HG02840 (cell line): ENCODE data around the gene YBEY.
"Not testable (repeated sequence)": the region's sequence is repeated elsewhere in the genome, so short reads cannot be mapped to it uniquely, and the experiment has no call there.

Experiments used
- ATAC-seq: cut with Tn5 transposase; IDR thresholded peaks from one replicate; pipeline ENCODE4 v1.9.1; 2021; ENCODE audit warnings: mild to moderate bottlenecking, moderate library complexity, moderate number of reproducible peaks; ENCODE audit not compliant: unreplicated experiment, low FRiP score

YBEY gene

DNA sequence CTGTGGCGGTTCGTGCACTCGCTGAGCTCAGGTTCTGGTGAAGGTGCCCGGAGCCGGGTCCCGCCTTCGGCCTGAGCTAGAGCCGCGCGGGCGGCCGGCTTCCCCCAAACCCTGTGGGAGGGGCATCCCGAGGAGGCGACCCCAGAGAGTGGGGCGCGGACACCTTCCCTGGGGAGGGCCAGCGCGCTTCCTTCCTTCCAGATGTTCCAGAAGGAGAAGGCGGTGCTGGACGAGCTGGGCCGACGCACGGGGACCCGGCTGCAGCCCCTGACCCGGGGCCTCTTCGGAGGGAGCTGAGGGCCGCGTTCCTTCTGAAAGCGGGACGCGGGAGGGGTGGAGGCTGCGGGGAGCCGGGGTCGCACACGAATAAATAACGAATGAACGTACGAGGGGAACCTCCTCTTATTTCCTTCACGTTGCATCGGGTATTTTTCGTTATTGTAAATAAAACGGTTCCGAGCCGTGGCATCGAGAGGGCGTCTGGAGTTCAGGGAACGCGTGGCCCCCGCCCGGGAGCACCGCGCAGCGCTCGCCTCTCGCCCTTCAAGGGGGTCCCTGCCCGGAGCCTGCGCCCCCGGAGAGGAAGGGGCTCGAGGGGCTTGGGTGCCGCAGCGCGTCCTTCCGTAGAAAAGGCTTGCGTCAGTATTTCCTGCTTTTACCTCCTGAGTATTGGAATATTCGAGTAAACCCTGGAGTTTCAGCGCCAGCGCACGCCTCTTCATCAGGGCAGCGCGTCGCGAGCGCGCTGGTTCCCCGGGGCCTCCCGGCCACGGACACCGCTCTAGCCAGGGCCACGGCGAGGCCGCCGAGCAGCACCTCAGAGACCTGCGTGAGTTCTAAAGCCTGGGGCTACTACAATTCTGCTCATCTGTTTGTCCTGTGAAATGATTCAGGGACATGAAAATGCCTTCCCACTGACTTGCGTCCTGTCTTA lies 11.5 kb downstream of the YBEY start:
- no peak for ATAC-seq

DNA sequence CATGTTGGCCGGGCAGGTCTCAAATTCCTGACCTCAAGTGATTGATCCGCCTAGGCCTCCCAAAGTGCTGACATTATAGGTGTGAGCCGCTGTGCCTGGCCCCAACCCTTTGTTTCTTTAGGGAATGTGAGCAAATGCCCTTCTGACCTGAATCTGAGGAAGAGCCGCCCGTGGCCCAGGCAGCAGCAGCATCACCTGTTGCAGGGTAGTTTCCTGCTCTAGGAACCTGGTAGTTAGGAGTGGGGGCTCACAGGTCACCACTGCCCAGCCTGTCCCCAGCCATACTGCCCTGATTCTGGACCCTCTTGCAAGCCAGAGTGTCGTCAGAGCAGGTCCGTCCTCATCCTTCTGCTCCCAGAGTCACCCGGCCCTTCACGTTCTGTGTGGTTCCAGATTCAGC lies 13.0 kb downstream of the YBEY start:
- no peak for ATAC-seq

DNA sequence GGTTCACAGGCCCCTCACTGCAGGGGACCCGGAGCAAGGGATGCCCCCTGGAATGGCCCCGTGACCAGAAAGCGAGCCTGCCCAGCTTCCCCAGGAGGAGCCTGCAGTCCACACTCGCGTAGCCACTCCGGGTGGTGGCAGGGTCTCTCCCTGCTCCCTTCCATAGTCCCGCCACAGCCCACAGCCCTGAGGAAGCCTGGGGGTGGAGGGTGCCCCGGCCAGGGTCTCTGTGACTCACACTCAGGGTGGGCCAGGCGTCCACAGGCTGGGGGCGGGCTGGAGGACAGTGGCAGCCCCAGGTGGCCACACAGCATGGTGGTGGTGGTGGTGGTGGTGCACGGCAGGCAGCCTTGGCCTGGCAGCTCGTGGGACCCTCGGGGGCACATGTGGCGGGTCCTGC lies 15.6 kb downstream of the YBEY start:
- no peak for ATAC-seq

DNA sequence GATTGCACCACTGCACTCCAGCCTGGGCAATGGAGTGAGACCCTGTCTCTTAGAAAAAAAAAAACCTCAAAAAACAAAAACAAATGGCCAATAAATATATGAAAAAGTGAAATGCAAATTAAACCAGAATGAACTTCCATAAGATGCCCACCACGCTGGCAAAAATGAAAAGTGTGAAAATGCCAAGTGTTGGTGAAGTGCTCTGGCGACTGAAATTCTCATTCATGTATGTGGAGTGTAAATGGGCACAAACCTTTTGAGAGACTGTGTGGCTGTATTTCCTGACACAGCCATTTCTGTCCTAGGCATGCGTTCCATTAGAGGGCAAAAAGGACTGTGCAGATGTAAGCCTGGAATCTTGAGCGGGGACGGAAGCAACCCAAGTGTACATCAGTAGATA lies 18.3 kb downstream of the YBEY start:
- ATAC-seq: no peak

DNA sequence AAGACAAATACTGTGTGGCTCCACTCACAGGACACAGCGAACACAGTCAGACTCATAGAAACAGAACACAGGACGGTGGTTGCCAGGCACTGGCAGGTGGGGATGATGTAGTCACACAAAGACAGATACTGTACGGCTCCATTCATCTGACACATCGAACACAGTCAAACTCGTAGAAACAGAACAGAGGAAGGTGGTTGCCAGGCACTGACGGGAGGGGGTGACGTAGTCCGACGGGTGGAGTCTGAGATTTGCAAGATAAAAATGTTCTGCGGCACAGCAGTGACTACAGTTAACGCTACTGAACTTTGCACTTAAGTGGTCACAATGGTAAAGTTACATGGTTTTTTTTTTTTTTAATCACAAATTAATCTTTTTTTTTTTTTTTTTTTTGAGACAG lies 18.8 kb downstream of the YBEY start:
- ATAC-seq: no peak

DNA sequence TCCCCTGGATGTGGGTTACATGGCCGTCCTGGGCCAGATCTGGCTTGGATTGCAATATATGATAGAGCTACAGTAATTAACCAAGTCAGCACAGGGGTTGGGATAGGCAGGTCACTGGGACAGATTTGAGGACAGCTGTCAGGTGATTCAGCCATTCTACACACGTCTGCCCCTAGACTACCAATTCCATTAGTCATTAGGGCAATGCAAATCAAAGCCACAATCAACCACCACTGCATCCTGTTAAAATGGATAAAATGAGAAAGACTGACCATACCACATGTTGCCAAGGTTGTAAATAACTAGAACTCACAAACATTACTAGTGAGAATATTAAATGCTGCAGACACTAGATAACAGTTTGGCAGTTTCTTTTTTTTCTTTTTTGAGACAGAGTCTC lies 21.5 kb downstream of the YBEY start:
- ATAC-seq: no peak

DNA sequence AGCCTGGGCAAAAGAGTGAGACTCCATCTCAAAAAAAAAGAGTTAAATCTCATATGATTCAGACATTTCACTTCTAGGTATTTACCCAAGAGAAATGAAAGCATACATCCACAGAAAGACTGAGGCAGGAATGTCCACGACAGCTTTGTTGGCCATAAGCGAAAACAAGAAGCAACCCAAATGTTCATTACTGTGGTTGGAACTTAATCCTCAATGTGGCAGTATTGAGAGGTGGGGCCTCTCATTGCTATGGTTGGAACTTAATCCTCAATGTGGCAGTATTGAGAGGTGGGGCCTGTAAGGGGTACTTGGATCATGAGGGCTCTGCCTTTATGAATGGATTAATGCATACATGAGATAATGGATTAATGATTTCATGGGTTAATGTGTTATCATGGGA lies 22.3 kb downstream of the YBEY start:
- ATAC-seq: no peak

DNA sequence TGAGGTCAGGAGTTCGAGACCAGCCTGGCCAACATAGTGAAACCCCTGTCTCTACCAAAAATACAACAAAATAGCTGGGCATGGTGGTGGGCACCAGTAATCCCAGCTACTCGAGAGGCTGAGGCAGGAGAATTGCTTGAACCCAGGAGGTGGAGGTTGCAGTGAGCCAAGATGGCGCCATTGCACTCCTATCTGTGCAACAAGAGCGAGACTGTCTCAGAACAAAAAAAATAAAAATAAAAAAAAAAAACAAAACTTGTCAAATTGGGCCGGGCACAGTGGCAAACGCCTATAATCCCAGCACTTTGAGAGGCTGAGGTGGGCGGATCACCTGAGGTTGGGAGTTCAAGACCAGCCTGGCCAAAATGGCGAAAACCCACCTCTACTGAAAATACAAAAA lies 24.1 kb downstream of the YBEY start:
- ATAC-seq: not testable (repeated sequence)

DNA sequence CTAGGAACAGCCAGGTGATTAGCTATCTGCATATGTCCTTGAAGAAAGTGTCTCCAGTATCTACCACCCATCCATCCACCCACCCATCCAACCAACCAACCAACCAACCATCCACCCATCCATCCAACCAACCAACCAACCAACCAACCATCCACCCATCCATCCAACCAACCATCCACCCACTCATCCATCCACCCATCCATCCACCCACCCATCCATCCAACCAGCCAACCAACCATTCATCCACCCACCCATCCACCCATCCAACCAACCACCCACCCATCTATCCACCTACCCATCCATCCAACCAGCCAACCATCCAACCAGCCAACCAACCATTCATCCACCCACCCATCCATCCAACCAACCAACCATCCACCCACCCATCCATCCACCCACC lies 25.4 kb downstream of the YBEY start:
- ATAC-seq: no peak

DNA sequence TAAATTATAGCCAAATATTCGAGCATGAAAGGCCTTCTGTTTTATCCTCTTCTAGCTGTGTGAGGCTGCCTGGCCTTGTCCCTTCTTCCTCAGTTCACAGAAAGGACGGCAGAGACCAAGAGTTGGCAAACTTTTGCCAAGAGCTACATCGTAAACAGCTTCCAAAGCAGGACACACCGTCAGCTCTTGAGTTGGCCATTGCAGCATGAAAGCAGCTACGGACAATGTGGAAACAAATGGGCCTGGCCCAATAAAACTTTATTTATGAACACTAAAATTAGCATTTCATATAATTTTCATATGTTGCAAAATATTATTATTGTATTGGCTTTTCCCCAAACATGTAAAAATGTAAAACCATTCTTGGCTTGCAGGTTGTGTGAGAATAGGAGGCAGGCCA lies 26.8 kb downstream of the YBEY start:
- ATAC-seq: no peak

DNA sequence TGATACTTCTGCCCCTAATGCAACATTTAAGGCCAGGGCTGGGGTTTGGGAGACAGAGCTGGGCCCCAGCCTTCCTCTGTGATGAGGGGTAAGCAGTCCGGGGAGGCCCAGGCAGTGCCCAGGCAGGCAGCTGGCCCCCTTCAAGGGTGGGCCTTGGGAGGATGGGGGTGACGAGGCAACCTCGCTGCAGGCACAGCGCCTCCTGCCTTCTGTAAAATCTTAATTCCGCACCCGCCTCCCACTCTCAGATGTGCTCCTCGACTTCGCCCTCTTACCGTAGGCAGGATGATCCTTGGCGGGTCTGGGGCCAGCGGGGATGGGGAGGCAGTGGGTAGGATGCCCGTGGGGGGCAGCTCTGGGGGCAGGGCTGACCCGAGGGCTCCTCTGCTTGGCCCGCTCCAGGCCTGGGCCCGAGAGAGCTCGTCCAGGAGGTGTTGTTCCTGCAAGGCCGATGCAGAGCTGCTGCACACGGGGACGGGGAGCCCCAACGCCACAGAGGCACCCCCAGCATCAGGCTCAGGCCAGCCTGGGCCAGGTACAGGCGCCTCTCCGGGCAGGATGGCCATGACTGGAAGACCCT lies 28.4 kb downstream of the YBEY start:
- no peak for ATAC-seq

DNA sequence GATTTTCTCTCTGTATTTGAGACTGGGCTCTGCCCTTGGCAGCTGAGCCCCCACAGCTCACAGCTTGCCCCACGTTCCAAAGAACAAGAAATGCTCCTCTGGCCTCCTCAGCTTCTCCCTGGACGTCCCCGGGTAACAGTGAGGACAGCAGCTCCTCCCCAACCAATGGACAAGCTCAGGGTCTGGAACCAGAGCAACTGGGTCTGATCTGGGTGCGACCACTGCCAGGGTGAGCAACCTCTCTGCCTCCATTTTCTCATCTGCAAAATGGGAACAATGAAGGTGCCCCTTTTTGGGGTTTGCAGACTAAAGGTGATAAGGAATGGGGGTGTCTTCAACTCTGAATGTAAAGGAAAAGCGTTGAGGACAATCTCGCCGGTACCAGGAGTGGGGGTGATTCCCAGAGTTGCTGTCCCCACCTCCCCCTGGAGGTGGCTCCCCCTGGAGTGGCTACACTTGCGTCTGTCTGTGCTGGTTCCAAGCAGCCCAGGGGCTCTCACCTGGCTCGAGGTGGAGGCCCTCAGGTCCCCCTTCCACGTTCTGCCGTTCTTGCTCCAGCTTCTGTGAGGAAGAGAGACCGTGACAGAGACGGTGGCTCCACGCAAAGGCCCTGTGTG lies 30.7 kb downstream of the YBEY start:
- no peak for ATAC-seq

DNA sequence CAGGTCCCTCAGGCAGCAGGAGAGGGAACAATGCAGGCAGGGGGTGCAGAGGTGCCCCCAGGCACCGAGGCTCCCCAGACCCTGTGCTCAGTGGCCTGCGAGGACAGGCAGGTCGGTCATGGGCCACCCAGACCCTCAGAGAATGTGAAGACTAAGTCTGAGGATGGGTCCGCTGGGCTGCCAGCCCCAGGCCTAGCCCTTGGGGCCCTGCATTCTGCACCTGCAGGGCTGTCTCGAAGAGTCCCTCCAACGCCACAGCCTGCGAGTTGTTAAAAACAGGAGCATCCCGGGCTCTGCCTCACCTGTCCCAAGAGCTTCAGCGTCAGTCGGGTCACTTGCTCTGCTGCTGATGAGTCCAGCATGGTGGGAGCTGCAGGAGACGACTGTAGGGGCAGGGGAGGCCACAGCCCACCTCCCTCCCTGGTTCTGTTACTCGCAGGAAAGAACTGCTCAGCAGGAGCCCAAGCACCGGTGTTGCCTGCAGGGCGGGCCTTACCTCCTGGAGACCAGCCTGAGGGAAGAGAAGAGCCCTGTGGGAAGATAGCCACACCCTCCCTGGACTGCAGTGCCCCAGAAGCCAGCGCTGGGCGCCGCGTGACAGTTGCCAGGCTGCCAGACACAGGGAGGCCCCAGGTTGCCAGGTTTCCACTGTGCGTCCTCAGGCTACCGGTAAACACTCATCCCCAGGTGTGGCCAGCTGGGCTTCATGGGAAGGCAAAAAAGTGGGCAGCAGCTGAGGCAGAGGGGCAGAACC lies 31.7 kb downstream of the YBEY start:
- ATAC-seq: no peak

DNA sequence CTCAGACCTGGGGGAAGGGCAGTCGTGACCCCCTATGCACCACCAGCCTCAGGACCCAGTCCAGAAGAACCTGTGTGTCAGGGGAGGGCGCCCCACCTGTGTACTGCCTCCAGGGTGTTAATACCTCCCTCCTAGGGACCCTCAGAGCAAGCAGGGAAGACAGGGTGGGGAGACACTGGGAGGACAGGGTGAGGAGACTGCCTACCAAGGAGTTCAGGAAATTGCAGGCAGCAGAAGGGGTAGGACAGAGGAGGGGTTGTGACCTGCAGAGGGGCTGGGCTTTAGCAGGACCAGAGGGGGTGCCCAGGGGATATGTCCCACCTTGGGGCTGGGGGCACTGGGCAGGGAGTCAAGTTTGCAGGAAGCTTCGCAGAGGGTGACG lies 32.3 kb downstream of the YBEY start:
- ATAC-seq: no peak

DNA sequence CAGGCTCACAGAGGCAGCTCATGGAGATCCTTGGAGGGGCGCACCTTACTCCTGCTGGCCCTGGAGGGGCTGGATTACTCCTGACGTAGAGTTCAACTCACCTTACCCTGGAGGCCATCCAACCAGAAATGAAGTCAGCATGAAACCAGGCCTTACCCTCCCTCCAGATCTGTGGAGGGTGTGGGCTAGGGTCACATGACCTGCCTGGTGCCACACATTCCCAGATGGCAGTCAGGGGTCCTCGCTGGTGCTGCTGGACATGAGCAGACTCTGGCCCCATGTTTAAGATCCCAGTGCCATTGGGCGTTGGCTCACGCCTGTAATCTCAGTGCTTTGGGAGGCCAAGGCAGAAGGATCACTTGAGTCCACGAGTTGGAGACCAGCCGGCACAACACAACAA lies 33.0 kb downstream of the YBEY start:
- ATAC-seq: no peak

DNA sequence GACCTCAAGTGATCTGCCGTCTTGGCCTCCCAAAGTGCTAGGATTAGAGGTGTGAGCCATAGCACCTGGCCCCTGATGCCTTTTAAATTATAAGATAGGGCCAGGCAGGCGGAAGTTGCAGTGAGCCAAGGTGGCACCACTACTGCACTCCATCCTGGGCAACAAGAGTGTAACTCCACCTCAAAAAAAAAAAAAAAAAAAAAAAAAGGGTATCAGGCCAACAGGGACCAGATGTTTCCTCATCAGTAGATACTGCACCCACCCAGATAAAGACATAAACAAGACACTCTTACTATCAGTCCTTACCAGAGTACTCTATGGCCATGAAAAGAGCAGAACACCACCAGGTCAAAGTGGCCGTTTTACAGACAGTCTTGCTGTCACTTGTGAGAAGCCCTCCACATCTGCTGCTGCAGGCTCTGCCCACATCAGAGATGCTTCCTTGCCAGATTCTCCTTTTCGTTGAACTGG lies 34.2 kb downstream of the YBEY start:
- ATAC-seq: no peak

DNA sequence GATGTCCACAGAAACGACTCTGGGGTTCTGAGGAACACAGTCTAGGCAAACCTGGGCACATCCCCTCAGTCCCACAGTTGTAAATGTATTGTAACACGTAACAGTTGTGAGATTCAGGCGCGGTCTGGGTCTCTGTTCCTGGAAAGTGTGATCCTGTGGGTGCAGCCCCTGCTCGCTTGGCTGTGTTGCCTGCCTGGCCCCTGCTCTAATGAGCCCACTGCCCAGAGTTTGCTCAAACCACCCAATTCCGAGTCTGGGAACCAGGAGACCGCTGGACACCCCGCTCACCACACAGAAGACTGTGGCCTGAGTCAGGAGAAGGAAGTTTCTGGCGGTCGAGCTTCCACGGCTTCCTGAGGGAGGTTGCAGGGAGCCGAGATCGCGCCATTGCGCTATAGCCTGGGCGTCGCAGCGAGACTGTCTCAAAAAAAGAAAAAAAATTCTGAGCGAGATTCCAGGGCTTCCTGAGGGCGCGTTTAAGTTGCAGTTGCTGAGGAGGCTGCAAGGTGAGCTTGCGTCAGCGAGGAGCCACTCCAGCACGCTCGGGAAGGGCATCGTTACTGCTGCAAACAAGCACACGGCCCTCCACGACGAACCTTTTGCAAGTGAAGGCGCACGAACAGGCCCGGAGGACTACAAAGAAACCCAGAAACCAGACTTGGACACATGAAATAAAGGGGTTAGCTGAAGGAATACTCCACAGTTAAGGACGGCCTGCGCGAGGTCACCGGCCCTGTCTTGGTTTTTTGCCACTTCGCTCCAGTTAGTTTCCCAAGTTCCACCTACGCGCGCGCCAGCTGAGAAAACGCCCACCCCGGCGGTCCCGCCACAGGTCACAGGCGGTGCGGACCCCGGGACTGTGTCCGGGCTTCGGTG lies 36.4 kb downstream of the YBEY start:
- ATAC-seq: no peak

DNA sequence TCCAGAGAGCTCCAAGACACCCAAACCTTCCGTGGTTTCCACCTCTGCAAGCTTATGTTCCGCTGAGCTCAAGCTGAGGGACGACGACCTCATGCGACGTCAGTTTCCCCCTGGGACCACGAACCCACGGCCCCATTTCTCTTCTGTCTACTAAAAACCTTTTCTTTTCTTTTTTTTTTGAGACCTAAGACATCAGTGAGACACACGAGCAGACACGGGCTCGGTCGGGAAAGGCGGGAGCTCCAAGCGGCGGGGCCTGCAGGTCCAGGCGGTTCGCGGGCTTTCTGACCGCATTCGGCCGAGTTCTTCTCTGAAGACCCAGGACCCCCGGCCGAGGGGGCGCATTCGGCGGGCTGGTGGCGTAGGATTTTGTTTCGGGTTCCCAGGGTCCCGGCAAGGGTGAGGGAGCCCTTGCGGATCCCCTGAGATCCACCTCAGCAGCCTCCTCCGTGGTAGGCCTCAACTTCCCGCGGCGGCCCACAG lies 37.1 kb downstream of the YBEY start:
- ATAC-seq: peak; percentile 2

DNA sequence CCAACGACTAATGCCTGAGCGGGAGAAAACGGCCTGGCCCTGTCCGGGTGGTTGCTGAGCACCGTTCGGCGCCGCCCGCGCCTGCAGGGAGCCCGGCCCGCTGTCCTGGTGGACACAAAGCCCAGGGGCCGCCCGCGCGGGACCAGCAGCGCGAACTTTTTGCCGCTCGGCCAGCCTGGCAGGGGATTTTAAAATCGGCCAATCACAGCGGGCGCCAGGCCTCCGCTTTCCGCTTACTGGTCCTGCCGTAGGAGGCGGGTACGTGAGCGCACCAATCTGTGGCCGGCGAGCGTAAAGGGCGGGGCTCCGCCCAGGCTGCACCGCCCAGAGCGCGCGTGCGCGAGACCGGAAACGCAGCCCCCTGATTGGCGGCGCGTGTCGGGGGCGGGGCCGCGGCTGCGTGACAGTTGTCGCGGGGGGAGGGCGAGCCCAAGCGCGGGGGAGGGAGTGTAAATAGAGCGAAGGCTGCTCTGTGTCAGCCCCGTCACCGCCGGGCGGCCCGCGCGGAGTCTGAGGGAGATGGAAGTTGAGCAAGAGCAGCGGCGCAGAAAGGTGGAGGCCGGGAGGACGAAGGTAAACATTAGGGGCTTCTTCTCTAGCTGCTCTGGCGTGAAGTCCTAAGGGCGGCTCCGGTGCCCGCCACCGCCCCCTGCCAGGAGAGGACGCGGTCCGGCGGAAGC lies 37.7 kb downstream of the YBEY start, which contains the start of the genes C21orf58 and PCNT:
Gene C21orf58, minus strand, starts transcription at position 161 of the 680 bp plus-strand sequence. CDS start 1,132 bp downstream, outside the sequence.
Gene PCNT, plus strand, starts transcription at position 447 of the 680 bp plus-strand sequence. Its CDS starts 73 bp downstream, at position 520.
- peak; percentile 74 for ATAC-seq
